GM23338 (cell line): ENCODE data around the gene DUS2.

ENCODE experiments used
- CTCF ChIP-seq, 2 experiments: fragments of 200-600 bp in 1 of 2; sonication (generic) in 1 of 2; conservative IDR thresholded peaks; 2 replicates each; pipeline versions ENCODE4 v1.5.1 to v1.6.1; 2016 to 2017; ENCODE audit warnings: antibody characterized with exemption in 2 of 2, low read depth in 2 of 2, mild to moderate bottlenecking in 2 of 2, moderate library complexity in 1 of 2
- EZH2 ChIP-seq: fragments of 200-600 bp; sonication (generic); IDR thresholded peaks from one replicate; pipeline ENCODE4 v1.8.0; 2017; ENCODE audit warnings: antibody characterized with exemption, mild to moderate bottlenecking, low read depth; ENCODE audit not compliant: unreplicated experiment
- REST ChIP-seq: IDR thresholded peaks from one replicate; pipeline ENCODE4 v1.6.1; 2018; ENCODE audit warnings: antibody characterized with exemption; ENCODE audit not compliant: unreplicated experiment

- TF ChIP-seq CTCF (conservative IDR thresholded peaks at IDR 0.05; ENCODE audit: low read depth in 2 of 2) (no peak), REST (no peak), EZH2 (no peak)
These were observed 17.9 kb upstream of the DUS2 start for GRCh38 chr16:68005211-68005610.
